C1 segment of cervical spinal cord (tissue), 14 donors: ENCODE measurements around the gene ENAH.

ENCODE experiments used
- DNase-seq, 14 donors: peaks; one replicate each; lab custom pipeline; 2025; lab: John Stamatoyannopoulos, UW

The ENAH gene

DNA sequence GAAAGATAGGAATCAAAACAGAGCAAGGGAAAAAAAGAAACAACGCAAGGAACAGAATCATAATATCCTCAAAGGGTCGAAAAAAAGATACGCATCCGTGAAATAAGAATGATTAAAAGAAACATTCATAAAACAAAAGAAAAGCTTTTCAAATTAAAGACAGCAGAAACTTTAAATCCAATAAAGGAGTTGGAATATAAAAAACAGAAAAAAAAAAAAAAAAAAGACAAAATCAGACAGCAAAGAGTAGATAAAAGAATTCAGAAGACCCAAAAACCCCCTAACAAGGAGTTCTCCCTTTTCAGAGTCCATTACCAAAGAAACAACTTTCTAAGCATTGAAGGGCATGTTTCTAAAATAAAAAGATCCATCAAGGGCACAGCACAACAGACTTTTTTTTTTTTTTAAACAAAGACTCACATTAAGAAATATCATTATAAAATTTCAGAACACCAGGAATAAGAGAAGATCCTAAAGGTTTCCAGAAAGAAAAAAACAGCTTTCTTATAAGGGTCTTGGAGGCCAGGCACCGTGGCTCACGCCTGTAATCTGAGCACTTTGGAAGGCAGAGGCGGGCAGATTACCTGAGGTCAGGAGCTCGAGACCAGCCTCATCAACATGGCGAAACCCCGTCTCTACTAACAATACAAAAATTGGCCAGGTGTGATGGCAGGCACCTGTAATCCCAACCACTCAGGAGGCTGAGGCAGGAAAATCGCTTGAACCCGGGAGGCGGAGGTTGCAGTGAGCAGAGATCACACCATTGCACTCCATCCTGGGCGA, 44.7 kb downstream of the ENAH start:
- DNase-seq, result no peak

DNA sequence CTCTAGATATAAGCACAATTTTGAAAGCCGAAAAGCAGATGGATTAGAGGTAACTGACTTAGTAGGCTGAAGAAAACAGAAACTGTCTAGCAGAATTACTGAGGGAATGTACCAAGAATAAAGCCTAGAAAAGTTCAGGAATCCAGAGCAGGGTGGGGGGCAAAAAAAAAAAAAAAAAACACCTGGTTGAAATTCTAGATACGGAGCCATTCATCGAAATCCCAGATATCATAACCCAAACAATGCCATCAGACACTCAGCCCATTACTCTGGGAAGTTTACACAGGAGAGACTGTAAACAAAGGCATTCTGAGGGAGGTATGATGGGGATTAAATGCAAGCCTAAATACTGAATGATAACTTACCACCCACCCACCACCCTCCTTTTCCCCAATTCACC, 45.6 kb downstream of the ENAH start:
- no peak for DNase-seq

DNA sequence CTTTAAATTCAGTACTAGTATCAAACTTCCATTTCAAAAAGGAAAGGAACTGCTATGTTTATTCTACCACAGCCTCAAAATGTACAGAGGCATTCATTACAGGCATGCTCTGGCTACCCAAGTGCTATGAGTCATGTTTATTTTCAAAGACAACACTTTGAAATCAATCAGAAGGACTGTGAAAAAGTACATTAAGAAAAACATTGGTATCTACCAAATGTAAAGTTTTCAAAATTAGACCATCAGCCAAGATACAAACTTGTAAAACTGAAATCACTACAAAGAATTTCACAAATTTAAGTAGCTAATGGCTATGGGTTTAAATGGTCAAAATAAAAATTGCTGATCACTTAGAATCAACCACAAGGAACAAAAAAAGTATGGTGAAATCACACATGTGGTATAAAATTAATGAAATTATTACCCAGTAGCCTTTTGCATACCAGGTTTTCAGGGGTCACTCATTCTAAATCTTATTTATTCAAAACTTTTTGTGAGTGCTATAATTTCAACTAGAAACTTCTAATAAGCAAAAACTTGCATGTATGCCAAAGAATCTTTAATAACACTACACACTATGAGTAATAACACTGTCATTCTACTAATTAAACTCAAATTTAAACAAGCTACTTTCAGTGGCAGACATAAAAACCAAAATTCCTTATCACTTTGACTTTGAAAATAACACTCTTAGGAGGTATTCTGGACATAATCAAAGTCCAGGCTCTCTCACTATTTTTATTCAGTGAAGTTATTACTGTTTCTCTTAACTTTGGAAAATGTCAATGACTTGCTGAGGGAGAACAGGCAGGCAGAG, 49.2 kb downstream of the ENAH start:
- DNase-seq, result no peak

GRCh38 chr1:225602590-225603206, 50.2 kb downstream of the ENAH start:
- no peak for DNase-seq

- DNase-seq, result no peak
Measured at GRCh38 chr1:225601902-225602589, 50.9 kb downstream of the ENAH start.

DNA sequence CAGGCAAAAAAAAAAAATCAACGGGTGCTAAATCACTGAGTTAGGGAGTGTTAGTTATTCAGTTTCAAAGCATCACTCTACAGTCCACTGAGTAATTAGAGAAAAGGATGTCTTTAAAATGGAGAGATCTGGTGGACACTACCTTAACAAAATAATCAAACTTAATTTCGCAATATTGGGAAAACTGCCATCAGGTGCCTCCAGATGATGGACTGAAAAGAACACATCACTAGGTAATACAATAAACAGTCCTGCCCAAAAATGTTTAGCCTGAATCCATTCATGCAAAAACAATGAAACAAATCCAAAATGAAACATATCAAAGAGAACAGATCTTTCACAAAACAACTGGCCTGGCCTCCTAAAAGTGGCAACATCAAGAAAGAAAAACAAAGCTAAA, 54.1 kb downstream of the ENAH start:
- no peak for DNase-seq

DNA sequence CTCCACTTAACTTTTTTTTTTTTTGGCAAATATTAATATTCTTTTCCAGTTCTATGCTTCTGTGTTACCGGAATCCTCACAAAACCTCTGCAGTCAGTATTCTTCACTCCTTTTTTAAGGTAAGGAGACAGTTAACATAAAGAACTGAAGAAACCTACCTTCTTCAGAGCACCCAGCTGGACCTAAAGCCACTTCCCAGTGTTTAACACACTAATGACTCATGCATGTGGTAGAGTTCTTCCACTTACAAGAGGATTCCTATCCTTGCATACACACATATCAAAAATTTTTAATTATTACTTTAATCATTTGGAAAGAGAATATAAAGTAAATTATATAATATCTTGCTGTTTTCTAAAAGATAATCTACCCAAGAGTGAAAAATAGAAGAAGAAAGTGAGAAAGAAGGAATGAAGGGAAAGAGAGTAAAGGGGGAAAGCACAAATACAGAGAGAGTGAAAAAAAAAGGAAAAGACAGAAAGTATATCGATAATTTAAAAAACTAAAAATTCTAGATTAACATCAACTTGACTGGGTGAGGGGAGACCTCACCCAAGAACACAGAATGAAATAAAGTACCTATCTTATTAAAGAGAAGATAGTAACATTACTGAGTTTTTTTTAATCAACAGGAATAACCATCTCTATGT, 54.9 kb downstream of the ENAH start:
- DNase-seq, result no peak

- DNase-seq, result no peak
Measured at GRCh38 chr1:225596736-225597135, 56.2 kb downstream of the ENAH start.

DNA sequence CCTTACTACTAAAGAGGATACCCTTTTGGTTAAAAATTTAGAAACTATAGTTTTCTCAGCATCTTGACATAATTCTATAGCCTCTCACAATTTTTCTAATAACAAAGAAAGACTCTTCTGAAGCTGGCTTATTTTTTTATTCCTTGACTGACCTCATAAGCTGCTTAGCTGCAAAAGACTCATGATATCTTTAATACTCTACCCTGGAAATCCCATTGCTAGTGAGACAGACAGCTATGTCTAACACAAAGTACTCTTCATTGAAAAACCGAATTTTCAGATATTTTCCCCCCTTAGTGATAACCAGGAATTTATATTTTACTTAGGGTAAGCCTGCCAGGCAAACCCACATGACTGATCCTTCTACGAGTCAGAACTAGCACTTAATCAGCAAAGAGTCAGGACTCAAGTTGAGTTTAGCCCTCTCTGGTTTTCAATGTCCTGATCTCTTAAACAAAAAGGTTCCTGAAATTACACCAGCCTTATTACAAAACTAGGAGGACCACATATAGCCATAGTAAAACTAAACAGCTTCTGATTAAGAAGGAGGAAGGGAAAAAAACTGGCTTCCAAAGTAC, 56.9 kb downstream of the ENAH start:
- DNase-seq, result no peak

DNA sequence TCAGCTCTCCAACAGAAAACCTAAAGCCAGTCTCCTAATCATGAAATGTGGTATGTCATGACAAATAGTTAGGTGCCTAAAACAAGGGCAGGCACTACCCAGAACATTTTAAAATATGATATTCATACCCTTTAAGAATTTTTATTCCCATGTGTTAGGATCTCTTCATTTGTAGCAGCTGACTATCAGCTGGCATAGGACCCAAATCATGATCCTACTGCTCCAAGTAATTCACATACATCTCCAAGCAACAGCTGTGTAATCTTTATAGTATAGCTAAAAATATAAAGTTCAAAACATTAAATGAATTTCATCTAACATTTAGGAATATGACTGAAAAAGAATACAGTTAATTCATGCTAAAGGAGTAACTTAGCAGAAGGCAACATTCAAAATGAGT, 57.5 kb downstream of the ENAH start:
- no peak for DNase-seq

GRCh38 chr1:225593414-225593813, 59.5 kb downstream of the ENAH start:
- no peak for DNase-seq

- DNase-seq, result no peak
Measured at GRCh38 chr1:225592362-225593025, 60.4 kb downstream of the ENAH start.

- DNase-seq, result no peak
Measured at GRCh38 chr1:225587310-225587709, 65.6 kb downstream of the ENAH start.

GRCh38 chr1:225581186-225581585, 71.7 kb downstream of the ENAH start:
- no peak for DNase-seq

GRCh38 chr1:225580238-225581099, 72.5 kb downstream of the ENAH start:
- no peak for DNase-seq

- no peak for DNase-seq
Measured at GRCh38 chr1:225578251-225578977, 74.5 kb downstream of the ENAH start.

GRCh38 chr1:225577241-225577640, 75.7 kb downstream of the ENAH start:
- DNase-seq, result no peak

- DNase-seq, result no peak
Measured at GRCh38 chr1:225573216-225573615, 79.7 kb downstream of the ENAH start.

- no peak for DNase-seq
Measured at GRCh38 chr1:225572422-225572821, 80.5 kb downstream of the ENAH start.
